ENCODE results near the gene ZC3H11A.

DNA sequence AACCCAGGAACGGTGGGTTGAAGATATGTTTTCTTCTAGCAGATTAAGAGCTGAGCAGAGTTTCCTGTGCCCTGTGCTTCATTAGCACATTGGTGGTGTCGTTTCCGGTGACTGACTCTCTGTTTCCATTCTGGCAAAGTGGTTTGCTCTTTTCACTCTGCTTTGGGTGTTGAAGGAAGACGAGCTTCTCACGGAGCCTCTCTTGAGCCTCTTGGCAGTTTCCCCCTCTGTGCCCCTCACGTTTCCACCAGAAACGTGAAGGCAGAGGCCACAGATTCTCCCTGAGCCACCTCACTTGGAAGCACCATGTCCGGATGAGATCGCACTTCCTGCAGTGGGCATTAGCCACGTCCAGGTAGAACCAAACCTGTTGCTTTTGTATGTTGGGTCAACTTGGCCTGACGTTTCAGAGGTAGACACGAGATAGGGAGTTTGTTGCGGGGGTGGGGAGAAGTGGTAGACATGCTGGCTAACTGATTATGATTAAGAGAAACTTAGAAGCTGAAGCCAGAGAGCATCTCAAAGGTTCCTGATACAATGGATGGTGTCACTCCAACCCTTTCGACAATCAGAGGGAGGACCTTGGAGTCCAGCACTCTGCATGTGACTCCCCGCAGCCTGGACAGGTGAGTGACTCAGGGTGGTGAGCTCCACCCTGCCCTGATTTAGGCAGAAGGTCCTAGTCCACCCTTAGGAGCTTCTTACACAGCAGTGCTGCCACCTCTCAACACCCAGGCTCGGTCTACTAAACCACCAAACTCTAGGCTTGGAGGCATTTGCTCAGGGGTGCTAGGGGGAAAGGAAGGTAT lies 30.2 kb upstream of the ZC3H11A start, which contains the start of gene LAX1:
- no peak for TF ChIP-seq CTCF (IDR thresholded peaks at IDR 0.05)
- no peak for TF ChIP-seq EZH2phosphoT487 (IDR thresholded peaks at IDR 0.05)
- TF ChIP-seq EZH2 (IDR thresholded peaks at IDR 0.05), result no peak

Measured in neural progenitor cell (in vitro differentiated cells).